ENCODE data around the gene P4HA3.

P4HA3 gene

DNA sequence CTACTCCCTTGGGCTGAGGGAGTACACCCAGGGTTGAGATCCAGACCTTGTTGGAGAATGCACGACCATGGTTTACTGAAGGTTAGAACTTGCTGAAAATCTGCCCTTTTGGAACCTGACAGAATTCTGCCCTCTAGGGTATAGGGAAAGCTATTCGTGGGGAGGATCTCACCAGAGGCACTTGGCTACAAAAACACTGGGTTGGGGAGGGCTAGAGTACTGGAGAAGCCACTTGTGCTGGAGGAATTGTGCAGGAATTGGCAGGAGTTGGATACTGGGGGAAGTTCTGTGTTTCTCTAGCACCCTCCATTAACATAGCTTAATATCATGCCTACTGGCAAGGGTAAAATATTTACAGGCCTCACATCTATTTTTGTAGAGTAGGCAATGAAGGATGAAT, 84.5 kb downstream of the P4HA3 start:
- Histone ChIP-seq H4K20me1 (no peaks in the 10 kb centered on the region), H3K9ac (no peak overlapping the region), H3K4me1 (no peaks in the 10 kb centered on the region), H3K4me2 (no peak overlapping the region), H3K4me3 (no peak overlapping the region), H3K36me3 (peaks cover 44 to 75% (median 57%) of the 10 kb centered on the region in 11 experiments), H3K27me3 (no peaks in the 10 kb centered on the region), H3K9me3 (replicated peaks in 1 of 11) (peaks cover 5 to 8% (median 7%) of the 10 kb centered on the region in 11 experiments; a peak in 20 of 22 replicates), H3K27ac (no peak overlapping the region)
- TF ChIP-seq Cebpa-rat (IDR thresholded peaks at IDR 0.05), result no peak

DNA sequence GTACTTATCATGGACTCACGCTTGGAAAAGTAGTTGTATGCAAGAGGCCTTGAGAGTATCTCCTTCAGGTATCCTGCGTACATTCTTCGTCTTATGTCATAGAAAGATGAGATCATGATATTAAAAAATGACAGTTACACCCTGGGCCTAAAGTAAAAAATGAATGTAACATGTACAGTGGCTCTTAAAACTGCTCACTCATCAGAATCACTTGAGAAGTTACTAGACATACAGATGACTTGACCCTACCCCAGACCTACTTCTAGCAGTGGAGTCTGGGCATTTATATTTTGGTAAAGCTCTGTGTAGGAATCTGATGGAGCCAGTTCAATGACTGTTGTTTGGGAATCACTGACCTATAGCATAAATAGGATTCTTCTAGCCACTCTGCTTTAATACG, 85.9 kb downstream of the P4HA3 start:
- no peak for TF ChIP-seq Cebpa-rat (IDR thresholded peaks at IDR 0.05)

DNA sequence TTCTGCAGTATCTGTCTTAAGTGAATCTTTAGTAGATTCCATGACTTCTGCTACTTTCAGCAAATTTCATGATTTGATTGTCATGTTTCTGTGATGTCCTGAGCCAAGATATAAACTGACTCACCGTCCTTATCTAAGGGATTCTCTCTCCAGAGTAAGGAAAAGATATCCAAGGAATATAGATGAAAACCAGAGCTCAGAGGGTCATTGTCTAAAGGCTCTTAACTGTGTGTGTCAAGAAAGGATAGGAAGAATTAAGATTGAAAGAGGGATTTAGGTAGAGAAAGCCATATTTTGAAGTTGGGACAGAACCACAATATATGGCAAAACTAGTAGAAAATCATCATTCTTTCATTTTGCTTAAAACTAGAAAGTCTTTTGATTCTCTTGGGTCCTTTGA, 89.6 kb downstream of the P4HA3 start:
- peaks cover 5 to 10% (median 7%) of the 10 kb centered on the region in 11 experiments; a peak in 20 of 22 replicates for H3K9me3 ChIP-seq (replicated peaks in 1 of 11)
- H3K4me3 ChIP-seq, result no peak overlapping the region
- H3K36me3 ChIP-seq, result peaks cover 14 to 37% (median 22%) of the 10 kb centered on the region in 11 experiments
- no peak overlapping the region for H3K9ac ChIP-seq
- no peaks in the 10 kb centered on the region for H3K4me1 ChIP-seq
- H3K4me2 ChIP-seq, result no peak overlapping the region
- H4K20me1 ChIP-seq, result no peaks in the 10 kb centered on the region
- no peak for TF ChIP-seq Cebpa-rat (IDR thresholded peaks at IDR 0.05)
- H3K27me3 ChIP-seq, result no peaks in the 10 kb centered on the region
- no peak overlapping the region for H3K27ac ChIP-seq

More for the DNA sequence above, 85.9 kb downstream of the P4HA3 start:
- H3K36me3 ChIP-seq, result peaks cover 31 to 66% (median 43%) of the 10 kb centered on the region in 11 experiments
- peaks cover 5 to 10% (median 7%) of the 10 kb centered on the region in 11 experiments; a peak in 20 of 22 replicates for H3K9me3 ChIP-seq (replicated peaks in 1 of 11)
- H3K4me2 ChIP-seq, result no peak overlapping the region
- H3K4me3 ChIP-seq, result no peak overlapping the region
- H3K27ac ChIP-seq, result no peak overlapping the region
- H4K20me1 ChIP-seq, result no peaks in the 10 kb centered on the region
- no peaks in the 10 kb centered on the region for H3K4me1 ChIP-seq
- H3K9ac ChIP-seq, result no peak overlapping the region
- H3K27me3 ChIP-seq, result no peaks in the 10 kb centered on the region

DNA sequence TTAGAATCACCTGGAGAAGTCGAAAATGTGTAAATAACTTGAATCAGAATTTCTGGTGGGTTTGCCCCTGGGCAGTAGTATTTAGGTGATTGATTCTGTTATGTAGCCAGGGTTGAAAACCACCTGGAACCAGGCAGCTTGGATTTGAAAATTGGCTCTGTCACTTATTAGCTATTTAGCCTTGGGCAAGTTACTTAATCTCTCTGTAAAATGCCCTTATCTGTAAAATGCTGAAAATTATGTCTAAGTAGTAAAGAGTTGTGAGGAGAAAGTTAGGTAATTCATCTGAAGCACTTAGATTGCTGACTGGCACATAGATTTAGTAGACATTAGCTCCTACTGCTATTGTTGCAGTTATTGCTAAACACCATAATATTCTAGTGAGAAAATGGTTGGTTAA, 91.1 kb downstream of the P4HA3 start:
- no peak overlapping the region for H3K4me3 ChIP-seq
- H3K9ac ChIP-seq, result no peak overlapping the region
- peaks cover 5 to 10% (median 8%) of the 10 kb centered on the region in 11 experiments; a peak in 20 of 22 replicates for H3K9me3 ChIP-seq (replicated peaks in 1 of 11)
- no peak overlapping the region for H3K27ac ChIP-seq
- no peak overlapping the region for H3K4me2 ChIP-seq
- H3K36me3 ChIP-seq, result peaks cover 15 to 37% (median 26%) of the 10 kb centered on the region in 11 experiments
- H4K20me1 ChIP-seq, result no peaks in the 10 kb centered on the region
- no peaks in the 10 kb centered on the region for H3K27me3 ChIP-seq
- TF ChIP-seq Cebpa-rat (IDR thresholded peaks at IDR 0.05), result no peak
- H3K4me1 ChIP-seq, result no peaks in the 10 kb centered on the region
